GM18870 (cell line): ENCODE data around the gene CLEC4M.
"Not testable (repeated sequence)": the region's sequence is repeated elsewhere in the genome, so short reads cannot be mapped to it uniquely, and the experiment has no call there.

Source experiments
- ATAC-seq: cut with Tn5 transposase; IDR thresholded peaks from one replicate; pipeline ENCODE4 v1.9.1; 2021; ENCODE audit warnings: moderate library complexity; ENCODE audit not compliant: unreplicated experiment

CLEC4M gene

GRCh38 chr19:7739801-7740681 is 23.0 kb upstream of the CLEC4M start:
- ATAC-seq, result no peak

DNA sequence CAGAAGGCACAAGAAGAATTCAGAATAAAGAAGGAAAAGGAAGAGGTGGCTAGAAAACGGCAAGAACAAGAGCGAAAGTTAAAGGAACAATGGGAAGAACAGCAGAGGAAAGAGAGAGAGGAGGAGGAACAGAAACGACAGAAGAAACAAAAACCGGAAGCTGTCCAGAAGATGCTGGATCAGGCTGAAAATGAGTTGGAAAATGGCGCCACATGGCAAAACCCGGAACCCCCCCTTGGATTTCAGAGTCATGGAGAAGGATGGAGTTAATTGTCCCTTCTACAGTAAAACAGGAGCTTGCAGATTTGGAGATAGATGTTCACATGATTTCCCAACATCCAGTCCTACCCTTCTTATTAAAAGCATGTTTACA is 22.4 kb upstream of the CLEC4M start:
- ATAC-seq, result no peak

DNA sequence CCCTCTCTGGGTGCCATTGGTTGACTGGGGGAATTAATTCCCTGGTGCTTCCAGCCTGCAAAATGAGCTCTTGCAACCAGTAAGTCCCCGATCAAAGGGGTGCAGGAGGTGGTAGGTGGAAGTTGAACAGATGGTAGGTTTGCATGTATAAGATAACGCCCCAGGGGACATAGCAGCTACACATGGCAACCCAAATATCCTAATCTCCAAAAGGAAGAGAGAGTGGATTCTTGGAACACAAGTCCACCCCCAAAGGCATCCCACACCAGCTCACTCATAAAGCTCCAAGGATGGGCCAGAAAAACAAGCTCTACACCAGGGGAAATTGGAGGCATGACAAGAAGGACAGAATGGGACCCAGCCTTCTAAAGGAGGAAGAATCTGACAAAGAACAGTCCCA is 20.5 kb upstream of the CLEC4M start:
- ATAC-seq, result no peak

DNA sequence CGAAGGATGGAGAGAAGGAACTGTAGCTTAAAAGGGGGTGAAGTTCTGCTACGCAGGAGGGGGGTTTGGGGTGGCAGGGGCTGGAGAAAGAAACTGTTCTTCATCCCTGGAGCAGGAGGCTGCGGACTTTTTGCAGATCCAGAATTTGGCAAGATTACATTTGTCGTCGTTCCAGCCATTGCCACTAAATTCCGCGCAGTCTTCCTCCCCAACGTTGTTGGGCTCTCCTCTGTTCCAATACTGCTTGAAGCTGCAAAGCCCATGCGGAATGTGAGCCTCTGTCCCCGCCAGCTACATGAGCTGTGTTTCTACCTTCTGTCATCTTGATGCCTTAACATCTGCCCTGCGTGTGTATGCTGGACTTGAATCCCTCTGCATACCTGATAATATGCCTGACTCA is 20.1 kb upstream of the CLEC4M start:
- no peak for ATAC-seq

- no peak for ATAC-seq
These were observed 19.6 kb upstream of the CLEC4M start for GRCh38 chr19:7743425-7743841.

DNA sequence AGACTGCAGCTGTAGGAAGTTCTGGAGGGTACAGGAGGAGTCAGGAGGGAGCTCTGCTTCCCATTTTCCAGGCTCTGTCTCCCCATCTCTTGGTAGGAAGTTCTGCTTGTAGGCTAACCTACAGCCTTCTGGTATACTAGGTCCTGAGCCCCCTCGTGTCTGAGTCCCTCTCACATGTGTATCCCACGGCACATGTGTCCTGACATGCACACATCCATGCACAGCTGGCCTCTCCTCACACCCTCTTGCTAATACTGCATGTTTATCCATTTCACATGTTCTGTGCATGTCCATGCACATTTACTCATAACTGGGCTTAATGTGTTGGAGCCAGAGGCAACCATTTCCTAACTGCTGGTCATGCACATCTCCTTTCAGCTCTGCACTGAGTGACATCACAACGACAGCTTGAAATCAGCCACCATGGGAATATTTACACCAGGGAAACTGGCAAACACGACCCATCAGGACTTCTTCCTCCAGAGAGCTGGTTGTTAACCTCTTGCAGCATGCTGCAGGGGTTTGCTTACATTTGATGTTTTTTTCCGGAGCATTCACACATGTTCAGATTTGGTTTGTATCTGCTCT is 18.8 kb upstream of the CLEC4M start:
- ATAC-seq, result no peak

DNA sequence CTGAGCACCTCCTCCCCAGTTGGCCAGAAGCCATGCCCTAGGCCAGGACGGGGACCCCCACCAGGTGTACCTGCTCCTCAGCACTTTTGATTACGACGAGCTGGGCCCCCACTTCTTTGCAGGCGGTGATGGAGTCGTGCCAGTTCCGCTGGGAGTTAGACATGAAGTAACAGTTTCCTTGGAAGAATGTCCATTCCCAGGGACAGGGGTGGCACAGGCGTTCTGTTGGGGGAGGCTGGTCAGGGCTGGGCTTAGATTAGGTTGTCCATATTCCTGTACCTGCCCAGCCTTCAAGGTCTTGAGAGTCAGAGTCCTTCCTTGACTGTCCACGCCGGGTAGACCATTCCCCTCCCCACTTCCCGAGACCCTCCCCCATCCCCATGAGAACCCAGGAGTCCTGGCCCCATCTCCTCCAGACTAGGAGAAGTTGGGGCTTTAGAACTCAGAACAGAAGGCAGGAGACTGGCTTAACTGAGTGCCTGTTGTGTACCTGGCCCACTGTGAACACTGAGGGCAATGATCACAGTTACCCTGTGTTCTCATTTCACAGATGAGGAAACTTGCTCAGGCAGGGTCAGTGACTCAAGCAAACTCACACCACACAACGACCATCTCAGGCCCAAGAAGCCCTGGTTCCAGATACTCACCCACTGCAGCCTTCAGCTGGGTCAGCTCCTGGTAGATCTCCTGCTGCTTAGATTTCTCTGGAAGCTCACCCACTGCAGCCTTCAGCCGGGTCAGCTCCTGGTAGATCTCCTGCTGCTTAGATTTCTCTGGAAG is 18.0 kb upstream of the CLEC4M start:
- ATAC-seq, result no peak

- not testable (repeated sequence) for ATAC-seq
These were observed 16.7 kb upstream of the CLEC4M start for GRCh38 chr19:7746306-7746705.

- ATAC-seq, result no peak
These were observed 15.8 kb upstream of the CLEC4M start, which contains the start of gene CD209 for GRCh38 chr19:7746903-7747884. Gene CD209, minus strand, starts transcription at chr19:7747534. Its CDS starts 23 bp downstream, at chr19:7747511.

DNA sequence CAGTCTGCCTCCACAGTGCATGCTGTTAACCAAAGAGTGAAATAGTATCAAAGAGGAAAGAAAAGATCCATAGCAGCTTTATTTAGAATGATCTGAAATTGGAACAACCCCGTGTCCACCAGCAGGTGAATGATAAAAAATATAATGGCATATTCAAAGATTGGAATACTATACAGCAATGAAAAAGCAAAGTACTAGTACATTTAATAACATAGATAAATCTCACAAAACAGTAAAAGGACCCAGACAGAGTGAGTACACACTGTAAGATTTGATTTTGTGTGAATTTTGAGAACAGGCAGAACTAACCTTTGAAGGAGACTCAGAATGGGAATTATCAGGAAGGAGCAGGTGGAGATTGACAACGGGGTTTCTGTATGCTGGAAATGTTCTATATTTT is 14.9 kb upstream of the CLEC4M start:
- no peak for ATAC-seq

- no peak for ATAC-seq
These were observed 14.3 kb upstream of the CLEC4M start for GRCh38 chr19:7748756-7749155.

DNA sequence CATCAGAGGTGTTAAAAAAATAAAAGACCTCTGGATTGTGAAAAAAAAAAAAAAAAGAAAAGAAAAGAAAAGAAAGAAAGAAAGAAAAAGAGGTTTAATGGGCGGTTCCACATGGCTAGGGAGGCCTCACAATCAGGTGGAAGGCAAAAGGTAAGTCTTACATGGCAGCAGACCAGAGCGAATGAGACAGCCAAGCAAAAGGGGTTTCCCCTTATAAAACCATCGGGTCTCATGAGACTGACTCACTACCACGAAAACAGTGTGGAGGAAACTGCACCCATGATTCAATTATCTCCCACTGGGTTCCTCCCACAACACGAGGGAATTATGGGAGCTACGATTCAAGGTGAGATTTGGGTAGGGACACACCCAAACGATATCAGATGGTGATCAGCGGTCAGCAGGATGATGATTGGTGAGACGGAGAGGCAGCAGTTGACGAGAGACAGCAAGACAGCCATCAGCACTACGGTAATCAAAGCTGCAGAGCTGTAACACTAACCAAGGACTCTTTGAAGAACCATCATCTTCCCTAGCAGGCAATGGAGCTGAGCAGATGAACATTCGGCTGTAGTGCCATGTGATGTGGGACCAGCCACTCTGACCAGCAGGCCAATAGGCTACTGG is 11.8 kb upstream of the CLEC4M start:
- no peak for ATAC-seq

- ATAC-seq, result no peak
These were observed 6.8 kb upstream of the CLEC4M start for GRCh38 chr19:7756258-7756657.

- ATAC-seq, result no peak
These were observed 5.7 kb upstream of the CLEC4M start for GRCh38 chr19:7757358-7757757.

- no peak for ATAC-seq
These were observed 3.9 kb upstream of the CLEC4M start for GRCh38 chr19:7759156-7759555.

GRCh38 chr19:7763696-7764095 is 653 bp downstream of the CLEC4M start:
- ATAC-seq, result no peak

DNA sequence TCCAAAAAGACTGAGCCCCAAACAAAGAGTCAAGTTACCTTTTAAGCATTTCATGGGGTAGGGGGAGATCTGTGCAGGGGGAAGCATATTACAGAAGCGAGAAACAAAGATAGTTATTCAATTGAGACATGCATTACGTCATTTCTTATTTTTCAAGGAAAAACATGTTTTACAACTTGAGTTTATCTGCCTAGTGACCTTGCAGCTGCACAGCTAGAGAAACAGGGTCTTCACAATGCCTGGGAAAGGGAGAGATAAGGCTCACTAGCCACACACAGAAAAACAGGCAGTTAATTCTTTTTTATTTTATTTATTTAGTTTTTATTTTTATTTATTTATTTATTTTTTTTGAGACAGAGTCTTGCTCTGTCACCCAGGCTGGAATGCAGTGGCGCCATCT is 1.1 kb downstream of the CLEC4M start:
- not testable (repeated sequence) for ATAC-seq

- not testable (repeated sequence) for ATAC-seq
These were observed 2.0 kb downstream of the CLEC4M start for GRCh38 chr19:7765043-7765442.

DNA sequence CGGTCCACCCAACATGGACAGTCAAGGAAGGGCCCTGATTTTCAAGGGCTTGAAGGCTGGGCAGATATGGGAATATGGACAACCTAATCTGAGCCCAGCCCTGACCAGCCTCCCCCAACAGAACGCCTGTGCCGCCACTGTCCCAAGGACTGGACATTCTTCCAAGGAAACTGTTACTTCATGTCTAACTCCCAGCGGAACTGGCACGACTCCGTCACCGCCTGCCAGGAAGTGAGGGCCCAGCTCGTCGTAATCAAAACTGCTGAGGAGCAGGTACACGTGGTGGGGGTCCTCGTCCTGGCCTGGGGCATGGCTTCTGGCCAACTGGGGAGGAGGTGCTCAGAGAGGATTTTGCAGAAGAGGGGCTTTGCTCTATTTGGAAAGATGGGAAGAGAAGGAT is 3.5 kb downstream of the CLEC4M start:
- ATAC-seq, result no peak

DNA sequence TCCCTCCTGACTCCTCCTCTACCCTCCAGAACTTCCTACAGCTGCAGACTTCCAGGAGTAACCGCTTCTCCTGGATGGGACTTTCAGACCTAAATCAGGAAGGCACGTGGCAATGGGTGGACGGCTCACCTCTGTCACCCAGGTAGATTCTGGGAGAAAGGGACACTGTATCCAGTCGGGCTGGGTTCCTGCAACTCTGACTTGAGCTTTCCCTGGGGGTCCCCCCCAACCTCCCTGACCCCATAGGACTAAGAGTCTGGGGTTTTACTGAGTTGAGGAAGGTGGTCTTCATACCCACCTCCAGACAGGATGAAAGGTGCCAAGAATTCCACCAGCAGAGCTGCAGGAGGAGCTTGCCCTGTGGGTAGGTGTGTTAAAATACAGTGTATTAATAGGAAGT is 4.4 kb downstream of the CLEC4M start:
- ATAC-seq, result no peak
